ENCODE data around the gene TMCO4. TPM values are rescaled to one million over a fixed set of nuclear protein-coding genes. Genes with fewer than 3 reads are reported as not detected.

Gene TMCO4
- total and polyA plus RNA-seq, 10 of the 15 experiments (the other 5 are each of a cell fraction or from before 2014, with no cell fraction given) = 2.4 to 20.8 (median 13.0) TPM

DNA sequence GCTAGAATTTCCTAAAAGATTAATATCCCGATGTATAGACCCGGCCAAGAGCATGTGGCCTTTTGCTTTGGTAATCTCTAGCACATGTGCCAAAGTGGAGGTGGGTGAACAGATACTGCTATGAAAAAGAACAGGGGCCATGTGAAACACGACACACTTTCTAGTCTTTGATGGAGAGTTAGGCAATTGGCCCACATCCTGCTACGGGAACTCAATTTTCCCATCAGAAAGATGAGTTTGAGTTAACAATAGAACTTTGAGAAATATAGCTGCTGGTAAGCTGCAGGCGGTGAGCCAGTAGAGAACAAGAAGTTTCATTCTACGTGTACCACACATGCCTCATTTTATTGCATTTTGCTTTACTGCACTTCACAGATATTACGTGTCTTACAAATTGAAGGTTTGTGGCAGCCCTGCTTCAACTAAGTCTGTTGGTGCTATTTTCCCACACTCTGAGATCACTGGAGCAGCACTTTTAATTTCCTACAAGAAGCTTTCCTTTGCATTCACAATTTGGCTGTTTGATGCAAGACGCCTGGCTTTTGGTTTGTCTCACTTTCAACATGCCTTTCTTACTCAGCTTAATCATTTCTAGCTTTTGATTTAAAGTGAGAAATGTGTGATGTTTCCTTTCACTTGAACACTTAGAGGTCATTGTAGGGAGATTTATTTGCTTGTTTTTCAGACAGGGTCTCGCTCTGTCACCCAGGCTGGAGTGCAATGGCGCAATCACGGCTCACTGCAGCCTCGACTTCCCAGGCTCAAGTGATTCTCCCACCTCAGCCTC, 88.7 kb downstream of the TMCO4 start (continued):
- TF ChIP-seq, protein P1, sequence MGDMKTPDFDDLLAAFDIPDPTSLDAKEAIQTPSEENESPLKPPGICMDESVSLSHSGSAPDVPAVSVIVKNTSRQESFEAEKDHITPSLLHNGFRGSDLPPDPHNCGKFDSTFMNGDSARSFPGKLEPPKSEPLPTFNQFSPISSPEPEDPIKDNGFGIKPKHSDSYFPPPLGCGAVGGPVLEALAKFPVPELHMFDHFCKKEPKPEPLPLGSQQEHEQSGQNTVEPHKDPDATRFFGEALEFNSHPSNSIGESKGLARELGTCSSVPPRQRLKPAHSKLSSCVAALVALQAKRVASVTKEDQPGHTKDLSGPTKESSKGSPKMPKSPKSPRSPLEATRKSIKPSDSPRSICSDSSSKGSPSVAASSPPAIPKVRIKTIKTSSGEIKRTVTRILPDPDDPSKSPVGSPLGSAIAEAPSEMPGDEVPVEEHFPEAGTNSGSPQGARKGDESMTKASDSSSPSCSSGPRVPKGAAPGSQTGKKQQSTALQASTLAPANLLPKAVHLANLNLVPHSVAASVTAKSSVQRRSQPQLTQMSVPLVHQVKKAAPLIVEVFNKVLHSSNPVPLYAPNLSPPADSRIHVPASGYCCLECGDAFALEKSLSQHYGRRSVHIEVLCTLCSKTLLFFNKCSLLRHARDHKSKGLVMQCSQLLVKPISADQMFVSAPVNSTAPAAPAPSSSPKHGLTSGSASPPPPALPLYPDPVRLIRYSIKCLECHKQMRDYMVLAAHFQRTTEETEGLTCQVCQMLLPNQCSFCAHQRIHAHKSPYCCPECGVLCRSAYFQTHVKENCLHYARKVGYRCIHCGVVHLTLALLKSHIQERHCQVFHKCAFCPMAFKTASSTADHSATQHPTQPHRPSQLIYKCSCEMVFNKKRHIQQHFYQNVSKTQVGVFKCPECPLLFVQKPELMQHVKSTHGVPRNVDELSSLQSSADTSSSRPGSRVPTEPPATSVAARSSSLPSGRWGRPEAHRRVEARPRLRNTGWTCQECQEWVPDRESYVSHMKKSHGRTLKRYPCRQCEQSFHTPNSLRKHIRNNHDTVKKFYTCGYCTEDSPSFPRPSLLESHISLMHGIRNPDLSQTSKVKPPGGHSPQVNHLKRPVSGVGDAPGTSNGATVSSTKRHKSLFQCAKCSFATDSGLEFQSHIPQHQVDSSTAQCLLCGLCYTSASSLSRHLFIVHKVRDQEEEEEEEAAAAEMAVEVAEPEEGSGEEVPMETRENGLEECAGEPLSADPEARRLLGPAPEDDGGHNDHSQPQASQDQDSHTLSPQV (IDR thresholded peaks at IDR 0.05) = no peak
- TF ChIP-seq, protein P2, sequence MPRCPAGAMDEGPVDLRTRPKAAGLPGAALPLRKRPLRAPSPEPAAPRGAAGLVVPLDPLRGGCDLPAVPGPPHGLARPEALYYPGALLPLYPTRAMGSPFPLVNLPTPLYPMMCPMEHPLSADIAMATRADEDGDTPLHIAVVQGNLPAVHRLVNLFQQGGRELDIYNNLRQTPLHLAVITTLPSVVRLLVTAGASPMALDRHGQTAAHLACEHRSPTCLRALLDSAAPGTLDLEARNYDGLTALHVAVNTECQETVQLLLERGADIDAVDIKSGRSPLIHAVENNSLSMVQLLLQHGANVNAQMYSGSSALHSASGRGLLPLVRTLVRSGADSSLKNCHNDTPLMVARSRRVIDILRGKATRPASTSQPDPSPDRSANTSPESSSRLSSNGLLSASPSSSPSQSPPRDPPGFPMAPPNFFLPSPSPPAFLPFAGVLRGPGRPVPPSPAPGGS (IDR thresholded peaks at IDR 0.05; ENCODE audit: borderline replicate concordance, insufficient read depth, low read depth, low read length, poor library complexity, severe bottlenecking) = peak; percentile 93
- no peak for TF ChIP-seq TCF3 (IDR thresholded peaks at IDR 0.05; ENCODE audit: borderline replicate concordance, insufficient read depth, low read depth, low read length)
- TF ChIP-seq SMC3 (IDR thresholded peaks at IDR 0.05; ENCODE audit: borderline replicate concordance, low read length) = no peak
- TF ChIP-seq POLR2AphosphoS2 (IDR thresholded peaks at IDR 0.05; ENCODE audit: low read depth, low read length) = no peak
- no peak for TF ChIP-seq ZSCAN29 (IDR thresholded peaks at IDR 0.05)
- no peak for TF ChIP-seq BRCA1 (IDR thresholded peaks at IDR 0.05; ENCODE audit: low read depth, low read length)
- TF ChIP-seq EED (IDR thresholded peaks at IDR 0.05; ENCODE audit: low read depth) = peak; percentile 46; the same call in 1 of the 2 replicates
- no peak; the same call in 1 of the 2 replicates for TF ChIP-seq ZNF384 (IDR thresholded peaks at IDR 0.05; ENCODE audit: borderline replicate concordance, low read depth, low read length)
- TF ChIP-seq FOS (IDR thresholded peaks at IDR 0.05; ENCODE audit: borderline replicate concordance, extremely low read depth, insufficient read length) = no peak
- TF ChIP-seq, protein P3, sequence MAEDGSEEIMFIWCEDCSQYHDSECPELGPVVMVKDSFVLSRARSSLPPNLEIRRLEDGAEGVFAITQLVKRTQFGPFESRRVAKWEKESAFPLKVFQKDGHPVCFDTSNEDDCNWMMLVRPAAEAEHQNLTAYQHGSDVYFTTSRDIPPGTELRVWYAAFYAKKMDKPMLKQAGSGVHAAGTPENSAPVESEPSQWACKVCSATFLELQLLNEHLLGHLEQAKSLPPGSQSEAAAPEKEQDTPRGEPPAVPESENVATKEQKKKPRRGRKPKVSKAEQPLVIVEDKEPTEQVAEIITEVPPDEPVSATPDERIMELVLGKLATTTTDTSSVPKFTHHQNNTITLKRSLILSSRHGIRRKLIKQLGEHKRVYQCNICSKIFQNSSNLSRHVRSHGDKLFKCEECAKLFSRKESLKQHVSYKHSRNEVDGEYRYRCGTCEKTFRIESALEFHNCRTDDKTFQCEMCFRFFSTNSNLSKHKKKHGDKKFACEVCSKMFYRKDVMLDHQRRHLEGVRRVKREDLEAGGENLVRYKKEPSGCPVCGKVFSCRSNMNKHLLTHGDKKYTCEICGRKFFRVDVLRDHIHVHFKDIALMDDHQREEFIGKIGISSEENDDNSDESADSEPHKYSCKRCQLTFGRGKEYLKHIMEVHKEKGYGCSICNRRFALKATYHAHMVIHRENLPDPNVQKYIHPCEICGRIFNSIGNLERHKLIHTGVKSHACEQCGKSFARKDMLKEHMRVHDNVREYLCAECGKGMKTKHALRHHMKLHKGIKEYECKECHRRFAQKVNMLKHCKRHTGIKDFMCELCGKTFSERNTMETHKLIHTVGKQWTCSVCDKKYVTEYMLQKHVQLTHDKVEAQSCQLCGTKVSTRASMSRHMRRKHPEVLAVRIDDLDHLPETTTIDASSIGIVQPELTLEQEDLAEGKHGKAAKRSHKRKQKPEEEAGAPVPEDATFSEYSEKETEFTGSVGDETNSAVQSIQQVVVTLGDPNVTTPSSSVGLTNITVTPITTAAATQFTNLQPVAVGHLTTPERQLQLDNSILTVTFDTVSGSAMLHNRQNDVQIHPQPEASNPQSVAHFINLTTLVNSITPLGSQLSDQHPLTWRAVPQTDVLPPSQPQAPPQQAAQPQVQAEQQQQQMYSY (CRISPR knock-in tag; IDR thresholded peaks at IDR 0.05) = no peak
- TF ChIP-seq CHD4 (IDR thresholded peaks at IDR 0.05) = no peak
- TF ChIP-seq SIX5 (IDR thresholded peaks at IDR 0.05; ENCODE audit: low read depth, low read length, severe bottlenecking) = no peak
- no peak for TF ChIP-seq YBX1 (IDR thresholded peaks at IDR 0.05)
- no peak for TF ChIP-seq CBX5 (IDR thresholded peaks at IDR 0.05; ENCODE audit: low read depth)
- TF ChIP-seq TBL1XR1 (IDR thresholded peaks at IDR 0.05; ENCODE audit: low read depth, low read length) = 0 out of 2 replicates have a peak, but pooled peaks have one; percentile 17
- TF ChIP-seq, protein P4, sequence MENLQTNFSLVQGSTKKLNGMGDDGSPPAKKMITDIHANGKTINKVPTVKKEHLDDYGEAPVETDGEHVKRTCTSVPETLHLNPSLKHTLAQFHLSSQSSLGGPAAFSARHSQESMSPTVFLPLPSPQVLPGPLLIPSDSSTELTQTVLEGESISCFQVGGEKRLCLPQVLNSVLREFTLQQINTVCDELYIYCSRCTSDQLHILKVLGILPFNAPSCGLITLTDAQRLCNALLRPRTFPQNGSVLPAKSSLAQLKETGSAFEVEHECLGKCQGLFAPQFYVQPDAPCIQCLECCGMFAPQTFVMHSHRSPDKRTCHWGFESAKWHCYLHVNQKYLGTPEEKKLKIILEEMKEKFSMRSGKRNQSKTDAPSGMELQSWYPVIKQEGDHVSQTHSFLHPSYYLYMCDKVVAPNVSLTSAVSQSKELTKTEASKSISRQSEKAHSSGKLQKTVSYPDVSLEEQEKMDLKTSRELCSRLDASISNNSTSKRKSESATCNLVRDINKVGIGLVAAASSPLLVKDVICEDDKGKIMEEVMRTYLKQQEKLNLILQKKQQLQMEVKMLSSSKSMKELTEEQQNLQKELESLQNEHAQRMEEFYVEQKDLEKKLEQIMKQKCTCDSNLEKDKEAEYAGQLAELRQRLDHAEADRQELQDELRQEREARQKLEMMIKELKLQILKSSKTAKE (IDR thresholded peaks at IDR 0.05; ENCODE audit: low read depth, poor library complexity, severe bottlenecking) = peak; percentile 78
- TF ChIP-seq NR2C2 (IDR thresholded peaks at IDR 0.05; ENCODE audit: borderline replicate concordance, control insufficient read depth, insufficient read length, low read depth) = no peak
